Esophagus muscularis mucosa (tissue), 4 donors: ENCODE measurements around the gene SKIC8. TPM values are rescaled to one million over a fixed set of nuclear protein-coding genes. Genes with fewer than 3 reads are reported as not detected.

Experiments used
- DNase-seq: peaks from one replicate; pipeline ENCODE4 v3.0.0-alpha.2; 2017; ENCODE audit errors: extremely low spot score
- H3K27ac ChIP-seq, 4 donors: fragments of 200-600 bp; sonication (generic); replicated peaks in 1 of 4; 1 replicate in 3 of 4; 2 replicates in 1 of 4; pipeline ENCODE4 v1.5.1; 2016 to 2019; ENCODE audit warnings: mild to moderate bottlenecking in 1 of 4
- H3K27me3 ChIP-seq, 4 donors: fragments of 200-600 bp; sonication (generic); one replicate each; pipeline versions ENCODE4 v1.5.1 to v1.6.0; 2016 to 2019
- H3K36me3 ChIP-seq, 4 donors: fragments of 200-600 bp; sonication (generic); one replicate each; pipeline ENCODE4 v1.5.1; 2016 to 2019
- H3K4me1 ChIP-seq, 4 donors: fragments of 200-600 bp; sonication (generic); one replicate each; pipeline ENCODE4 v1.5.1; 2016 to 2019
- H3K4me3 ChIP-seq, 4 donors: fragments of 200-600 bp; sonication (generic); 1 replicate in 2 of 4; 2 replicates in 2 of 4; pipeline ENCODE4 v1.5.1; 2016 to 2019; ENCODE audit warnings: mild to moderate bottlenecking in 4 of 4, moderate library complexity in 1 of 4
- H3K9me3 ChIP-seq, 4 donors: fragments of 200-600 bp; sonication (generic); 1 replicate in 3 of 4; 2 replicates in 1 of 4; pipeline ENCODE4 v1.5.1; 2016 to 2019
- EP300 ChIP-seq: sonication (generic); formaldehyde crosslinking; IDR thresholded peaks from one replicate; pipeline ENCODE4 v1.6.1; 2017; ENCODE audit warnings: antibody characterized with exemption
- POLR2A ChIP-seq: fragments of 450-650 bp; IDR thresholded peaks from one replicate; pipeline ENCODE4 v1.6.1; 2017; ENCODE audit warnings: antibody characterized with exemption, moderate library complexity, mild to moderate bottlenecking, low read depth
- POLR2AphosphoS5 ChIP-seq, 2 donors: sonication (generic); formaldehyde crosslinking; IDR thresholded peaks; one replicate each; pipeline ENCODE4 v1.6.1; 2017; ENCODE audit warnings: antibody characterized with exemption in 2 of 2
- WGBS: methylation state at CpG from one replicate; pipeline ENCODE4 v1.1.5; 2018; 5-methylcytosine and 5-hydroxymethylcytosine counted together
- intact Hi-C: fragments of 100-400 bp; cut with DNase I; formaldehyde crosslinking; loops from one replicate; pipeline ENCODE4 v1.15.1; 2023
- total RNA-seq, 4 donors: library from RNA; depleted of rRNA; stranded (reverse); fragments of >200 nt; gene quantifications; one replicate each; pipeline versions ENCODE4 v1.1.0 to v1.2.1, GENCODE V29; 2016
- TF ChIP-seq, protein P1 (sequence below), 3 experiments: fragments of 200-600 bp in 2 of 3; fragments of 450-650 bp in 1 of 3; sonication (generic) in 2 of 3; IDR thresholded peaks; one replicate each; pipeline ENCODE4 v1.5.1; 2017 to 2019; ENCODE audit warnings: antibody characterized with exemption in 3 of 3, mild to moderate bottlenecking in 2 of 3, moderate library complexity in 1 of 3

SKIC8 gene
- total RNA-seq, 4 donors from 2014 or later: 34.7 to 52.7 (median 42.7) TPM

DNA sequence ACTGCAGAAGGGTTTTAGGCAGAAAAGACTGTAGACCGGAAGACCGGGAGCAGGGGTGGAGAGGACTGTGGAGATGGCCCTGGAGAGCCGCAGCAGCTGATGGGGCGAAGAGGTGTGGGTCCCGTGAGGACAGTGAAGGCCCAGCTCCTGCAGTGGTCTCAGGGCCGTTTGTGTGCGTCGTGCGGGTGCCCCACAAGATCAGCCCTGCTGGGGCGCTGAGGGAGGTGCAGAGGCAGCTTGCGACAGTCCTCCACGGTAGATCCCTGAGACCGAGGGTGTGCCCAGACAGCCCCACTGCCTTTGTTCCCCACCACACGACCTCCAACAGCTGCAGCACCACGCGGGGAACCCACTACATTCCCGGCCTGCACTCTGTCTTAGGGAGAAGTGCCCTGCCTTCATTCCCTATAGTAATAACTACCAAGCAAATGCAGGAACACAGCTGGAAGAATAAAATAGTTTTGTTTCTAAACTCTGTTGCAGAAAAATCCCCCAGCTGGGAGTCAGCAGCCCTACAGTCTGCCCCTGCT, 21.7 kb upstream of the SKIC8 start:
- TF ChIP-seq POLR2AphosphoS5 (IDR thresholded peaks at IDR 0.05): no peak
- TF ChIP-seq, protein P1, sequence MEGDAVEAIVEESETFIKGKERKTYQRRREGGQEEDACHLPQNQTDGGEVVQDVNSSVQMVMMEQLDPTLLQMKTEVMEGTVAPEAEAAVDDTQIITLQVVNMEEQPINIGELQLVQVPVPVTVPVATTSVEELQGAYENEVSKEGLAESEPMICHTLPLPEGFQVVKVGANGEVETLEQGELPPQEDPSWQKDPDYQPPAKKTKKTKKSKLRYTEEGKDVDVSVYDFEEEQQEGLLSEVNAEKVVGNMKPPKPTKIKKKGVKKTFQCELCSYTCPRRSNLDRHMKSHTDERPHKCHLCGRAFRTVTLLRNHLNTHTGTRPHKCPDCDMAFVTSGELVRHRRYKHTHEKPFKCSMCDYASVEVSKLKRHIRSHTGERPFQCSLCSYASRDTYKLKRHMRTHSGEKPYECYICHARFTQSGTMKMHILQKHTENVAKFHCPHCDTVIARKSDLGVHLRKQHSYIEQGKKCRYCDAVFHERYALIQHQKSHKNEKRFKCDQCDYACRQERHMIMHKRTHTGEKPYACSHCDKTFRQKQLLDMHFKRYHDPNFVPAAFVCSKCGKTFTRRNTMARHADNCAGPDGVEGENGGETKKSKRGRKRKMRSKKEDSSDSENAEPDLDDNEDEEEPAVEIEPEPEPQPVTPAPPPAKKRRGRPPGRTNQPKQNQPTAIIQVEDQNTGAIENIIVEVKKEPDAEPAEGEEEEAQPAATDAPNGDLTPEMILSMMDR (IDR thresholded peaks at IDR 0.05): no peak
- no peak for TF ChIP-seq EP300
- no peak for TF ChIP-seq POLR2A
- WGBS: 76% methylated on average over 17 of the region's 17 CpGs
- no peaks in the 10 kb centered on the region for H3K27me3 ChIP-seq
- H3K27ac ChIP-seq: no peak overlapping the region
- H3K9me3 ChIP-seq: no peaks in the 10 kb centered on the region
- no peak for DNase-seq
- H3K4me3 ChIP-seq: no peak overlapping the region
- no peaks in the 10 kb centered on the region for H3K4me1 ChIP-seq
- intact Hi-C loops: no loop called here
- H3K36me3 ChIP-seq: no peaks in the 10 kb centered on the region

DNA sequence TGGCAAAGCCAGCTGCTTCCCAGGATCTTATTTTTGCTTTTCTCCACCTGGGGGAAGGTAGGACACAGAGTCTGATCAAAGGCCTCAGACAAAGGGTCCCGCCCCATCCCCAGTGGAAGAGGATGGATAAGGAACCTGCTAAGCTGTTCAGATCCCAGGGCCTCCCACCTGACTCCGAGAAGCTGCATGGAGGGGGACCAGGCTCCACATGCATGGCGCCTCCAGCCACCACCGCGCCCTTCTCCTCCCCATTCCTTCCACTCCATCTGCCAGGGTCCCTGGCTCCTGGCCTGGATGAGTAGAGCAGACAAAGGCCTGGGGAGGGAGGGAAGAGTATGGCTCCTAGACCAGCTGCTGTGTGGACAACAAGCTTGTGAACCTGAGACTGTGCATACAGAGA, 20.8 kb upstream of the SKIC8 start:
- WGBS: 97% methylated on average over 5 of the region's 5 CpGs
- no peaks in the 10 kb centered on the region for H3K9me3 ChIP-seq
- H3K27me3 ChIP-seq: peaks cover 0 to 7% (median 0%) of the 10 kb centered on the region in 4 donors
- H3K4me1 ChIP-seq: no peaks in the 10 kb centered on the region
- DNase-seq: no peak
- TF ChIP-seq POLR2A (no peak), POLR2AphosphoS5 (IDR thresholded peaks at IDR 0.05) (no peak), EP300 (no peak)
- TF ChIP-seq, protein P1 (IDR thresholded peaks at IDR 0.05): no peak
- no peak overlapping the region for H3K27ac ChIP-seq
- H3K4me3 ChIP-seq: no peak overlapping the region
- intact Hi-C loops: no loop called here
- H3K36me3 ChIP-seq: no peaks in the 10 kb centered on the region

DNA sequence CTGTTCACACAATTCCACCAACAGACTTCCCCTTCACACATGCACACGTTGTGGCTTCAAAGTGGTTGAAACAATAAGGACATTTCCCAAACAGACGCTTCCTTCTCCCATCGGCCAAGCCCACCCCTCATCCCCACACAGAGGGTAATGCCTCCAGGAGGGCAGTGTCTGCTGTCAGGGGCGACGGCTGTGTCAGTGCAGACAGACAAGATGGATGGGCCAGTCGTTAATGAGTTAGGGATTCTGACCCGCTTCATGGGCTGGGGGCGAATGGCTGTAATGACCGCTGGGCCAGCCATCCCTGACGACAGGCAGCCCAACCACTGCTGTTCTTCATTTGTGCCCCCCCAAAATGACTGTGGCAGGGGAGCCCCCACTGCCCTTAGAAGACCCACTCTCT, 20.2 kb upstream of the SKIC8 start:
- no peak for DNase-seq
- TF ChIP-seq POLR2AphosphoS5 (IDR thresholded peaks at IDR 0.05): no peak
- TF ChIP-seq, protein P1 (IDR thresholded peaks at IDR 0.05): no peak
- TF ChIP-seq EP300: no peak
- no peak for TF ChIP-seq POLR2A
- Histone ChIP-seq H3K27me3 (peaks cover 0 to 9% (median 0%) of the 10 kb centered on the region in 4 donors), H3K9me3 (no peaks in the 10 kb centered on the region), H3K27ac (no peak overlapping the region), H3K36me3 (no peaks in the 10 kb centered on the region), H3K4me3 (no peak overlapping the region), H3K4me1 (no peaks in the 10 kb centered on the region)
- 86% methylated on average over 8 of the region's 10 CpGs for WGBS
- intact Hi-C loops: no loop called here

DNA sequence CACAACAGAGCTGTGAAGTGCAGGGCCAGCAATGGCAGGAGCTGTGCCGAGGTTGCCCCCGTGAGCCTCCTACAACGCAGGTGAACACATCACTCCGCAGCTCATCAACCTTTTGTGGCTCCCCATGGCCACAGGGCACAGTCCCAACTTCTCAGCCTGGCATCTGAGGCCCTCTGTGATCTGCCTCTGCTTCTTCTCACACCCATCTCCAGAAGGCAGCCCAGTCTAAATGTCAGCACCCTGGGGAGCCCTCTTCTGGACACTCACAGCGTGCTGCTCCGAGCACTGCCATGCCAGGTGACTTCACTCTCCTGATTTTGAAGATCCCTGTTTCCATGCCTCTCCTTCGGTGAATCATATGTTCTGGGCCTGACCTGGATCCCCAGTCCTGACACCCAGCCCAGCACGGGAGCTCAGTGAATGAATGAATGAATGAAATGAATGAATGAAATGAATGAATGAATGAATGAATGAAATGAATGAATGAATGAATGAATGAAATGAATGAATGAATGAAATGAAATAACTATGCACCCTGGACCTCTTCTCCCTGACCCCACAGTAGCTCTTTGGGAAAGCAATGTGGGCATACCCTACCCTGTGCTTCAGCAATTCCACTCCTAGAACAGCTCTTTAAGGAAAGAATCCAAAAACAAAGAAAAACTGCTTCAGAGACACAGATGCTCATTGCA, 17.9 kb upstream of the SKIC8 start:
- no peak overlapping the region for H3K4me3 ChIP-seq
- DNase-seq: no peak
- no peak overlapping the region for H3K27ac ChIP-seq
- no peaks in the 10 kb centered on the region for H3K4me1 ChIP-seq
- H3K27me3 ChIP-seq: peaks cover 0 to 12% (median 0%) of the 10 kb centered on the region in 4 donors
- WGBS: 87% methylated on average over 8 of the region's 8 CpGs
- H3K36me3 ChIP-seq: no peaks in the 10 kb centered on the region
- no peak for TF ChIP-seq EP300
- no peak for TF ChIP-seq POLR2A
- TF ChIP-seq POLR2AphosphoS5 (IDR thresholded peaks at IDR 0.05): no peak
- TF ChIP-seq, protein P1 (IDR thresholded peaks at IDR 0.05): no peak
- intact Hi-C loops: no loop called here
- no peaks in the 10 kb centered on the region for H3K9me3 ChIP-seq
